ENCODE measurements around the gene NT5M.

NT5M gene

GRCh38 chr17:17303847-17304490 lies 796 bp downstream of the NT5M start:
- DNase-seq = no peak

GRCh38 chr17:17304521-17304985 lies 1.4 kb downstream of the NT5M start:
- DNase-seq = peak; percentile 23 to 72

- peak; percentile 52 to 77 for DNase-seq
Observed at GRCh38 chr17:17305281-17305801, 2.2 kb downstream of the NT5M start.

GRCh38 chr17:17309356-17309755 lies 6.2 kb downstream of the NT5M start:
- no peak for DNase-seq

GRCh38 chr17:17313350-17313991 lies 10.3 kb downstream of the NT5M start:
- DNase-seq = peak; percentile 70 to 85

GRCh38 chr17:17314501-17315071 lies 11.4 kb downstream of the NT5M start:
- no peak for DNase-seq

- DNase-seq = no peak
Observed at GRCh38 chr17:17315142-17315821, 12.1 kb downstream of the NT5M start.

- no peak for DNase-seq
Observed at GRCh38 chr17:17320188-17320910, 17.2 kb downstream of the NT5M start.

GRCh38 chr17:17320911-17321220 lies 17.7 kb downstream of the NT5M start:
- no peak for DNase-seq

- DNase-seq = no peak
Observed at GRCh38 chr17:17321356-17322025, 18.3 kb downstream of the NT5M start.

- DNase-seq = no peak
Observed at GRCh38 chr17:17322516-17323510, 19.6 kb downstream of the NT5M start.

- DNase-seq = no peak
Observed at GRCh38 chr17:17324616-17325015, 21.4 kb downstream of the NT5M start.

GRCh38 chr17:17325228-17325627 lies 22.1 kb downstream of the NT5M start:
- DNase-seq = no peak

- DNase-seq = no peak
Observed at GRCh38 chr17:17325816-17326215, 22.6 kb downstream of the NT5M start.

GRCh38 chr17:17326275-17326875 lies 23.2 kb downstream of the NT5M start:
- no peak for DNase-seq

- no peak for DNase-seq
Observed at GRCh38 chr17:17328251-17328650, 25.1 kb downstream of the NT5M start.

GRCh38 chr17:17341452-17341851 lies 38.3 kb downstream of the NT5M start:
- no peak for DNase-seq

GRCh38 chr17:17342242-17342945 lies 39.2 kb downstream of the NT5M start:
- no peak for DNase-seq

- no peak for DNase-seq
Observed at GRCh38 chr17:17343160-17343735, 40.1 kb downstream of the NT5M start.

Measured in CD4-positive, alpha-beta T cell treated with Interferon alpha-2 for 1 hour (primary cell).